Measurements from ENCODE around the gene ASPSCR1. TPM values are rescaled to one million over a fixed set of nuclear protein-coding genes. Genes with fewer than 3 reads are reported as not detected.

Gene ASPSCR1
- total and polyA plus RNA-seq, 2 of the 13 experiments (the other 11 are each of a cell fraction or from before 2014, with no cell fraction given), result 274 to 314 TPM

DNA sequence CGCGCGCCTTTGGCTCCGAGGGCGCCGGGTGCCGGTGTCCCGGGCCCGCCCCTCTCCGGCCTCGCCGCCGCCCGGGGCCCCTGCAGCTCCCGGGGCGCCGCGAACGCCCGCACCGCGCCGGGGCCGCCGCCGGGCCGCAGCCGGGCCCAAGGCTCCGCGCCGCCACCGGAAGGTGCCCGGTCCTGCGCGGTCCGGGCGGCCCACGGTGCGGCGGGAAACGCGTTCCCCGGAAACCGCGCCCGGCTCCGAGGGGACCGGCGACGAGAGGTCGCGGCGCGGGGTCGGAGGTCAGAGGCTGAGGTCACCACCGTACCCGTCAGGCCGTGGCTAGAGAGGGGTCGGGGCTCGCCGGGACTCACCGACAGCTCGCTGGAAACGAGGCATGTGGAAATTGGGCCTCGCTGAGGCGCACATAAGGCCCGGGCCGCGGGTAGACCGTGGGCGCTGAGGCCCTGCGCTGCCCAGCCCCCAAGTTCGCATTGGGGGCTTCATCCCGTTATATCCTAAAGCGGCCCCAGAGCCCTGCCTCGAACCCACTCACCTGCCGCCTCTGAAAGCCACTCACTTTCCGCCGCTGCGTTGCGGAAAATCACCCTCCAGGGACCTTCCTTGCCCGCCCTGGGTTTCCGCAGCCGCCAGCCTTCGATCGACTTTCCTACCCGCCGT, 88.3 kb downstream of the ASPSCR1 start, which contains the start of gene DUS1L (continued):
- peak; percentile 89 for TF ChIP-seq PHF8 (CRISPR knock-in tag; IDR thresholded peaks at IDR 0.05)
- TF ChIP-seq, protein P1, sequence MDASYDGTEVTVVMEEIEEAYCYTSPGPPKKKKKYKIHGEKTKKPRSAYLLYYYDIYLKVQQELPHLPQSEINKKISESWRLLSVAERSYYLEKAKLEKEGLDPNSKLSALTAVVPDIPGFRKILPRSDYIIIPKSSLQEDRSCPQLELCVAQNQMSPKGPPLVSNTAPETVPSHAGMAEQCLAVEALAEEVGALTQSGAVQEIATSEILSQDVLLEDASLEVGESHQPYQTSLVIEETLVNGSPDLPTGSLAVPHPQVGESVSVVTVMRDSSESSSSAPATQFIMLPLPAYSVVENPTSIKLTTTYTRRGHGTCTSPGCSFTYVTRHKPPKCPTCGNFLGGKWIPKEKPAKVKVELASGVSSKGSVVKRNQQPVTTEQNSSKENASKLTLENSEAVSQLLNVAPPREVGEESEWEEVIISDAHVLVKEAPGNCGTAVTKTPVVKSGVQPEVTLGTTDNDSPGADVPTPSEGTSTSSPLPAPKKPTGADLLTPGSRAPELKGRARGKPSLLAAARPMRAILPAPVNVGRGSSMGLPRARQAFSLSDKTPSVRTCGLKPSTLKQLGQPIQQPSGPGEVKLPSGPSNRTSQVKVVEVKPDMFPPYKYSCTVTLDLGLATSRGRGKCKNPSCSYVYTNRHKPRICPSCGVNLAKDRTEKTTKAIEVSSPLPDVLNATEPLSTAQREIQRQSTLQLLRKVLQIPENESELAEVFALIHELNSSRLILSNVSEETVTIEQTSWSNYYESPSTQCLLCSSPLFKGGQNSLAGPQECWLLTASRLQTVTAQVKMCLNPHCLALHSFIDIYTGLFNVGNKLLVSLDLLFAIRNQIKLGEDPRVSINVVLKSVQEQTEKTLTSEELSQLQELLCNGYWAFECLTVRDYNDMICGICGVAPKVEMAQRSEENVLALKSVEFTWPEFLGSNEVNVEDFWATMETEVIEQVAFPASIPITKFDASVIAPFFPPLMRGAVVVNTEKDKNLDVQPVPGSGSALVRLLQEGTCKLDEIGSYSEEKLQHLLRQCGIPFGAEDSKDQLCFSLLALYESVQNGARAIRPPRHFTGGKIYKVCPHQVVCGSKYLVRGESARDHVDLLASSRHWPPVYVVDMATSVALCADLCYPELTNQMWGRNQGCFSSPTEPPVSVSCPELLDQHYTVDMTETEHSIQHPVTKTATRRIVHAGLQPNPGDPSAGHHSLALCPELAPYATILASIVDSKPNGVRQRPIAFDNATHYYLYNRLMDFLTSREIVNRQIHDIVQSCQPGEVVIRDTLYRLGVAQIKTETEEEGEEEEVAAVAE (CRISPR knock-in tag; IDR thresholded peaks at IDR 0.05; ENCODE audit: borderline replicate concordance), result peak; percentile 86
- peak; percentile 96 for TF ChIP-seq ZNF839 (CRISPR knock-in tag; IDR thresholded peaks at IDR 0.05; ENCODE audit: borderline replicate concordance)
- TF ChIP-seq, protein P2, sequence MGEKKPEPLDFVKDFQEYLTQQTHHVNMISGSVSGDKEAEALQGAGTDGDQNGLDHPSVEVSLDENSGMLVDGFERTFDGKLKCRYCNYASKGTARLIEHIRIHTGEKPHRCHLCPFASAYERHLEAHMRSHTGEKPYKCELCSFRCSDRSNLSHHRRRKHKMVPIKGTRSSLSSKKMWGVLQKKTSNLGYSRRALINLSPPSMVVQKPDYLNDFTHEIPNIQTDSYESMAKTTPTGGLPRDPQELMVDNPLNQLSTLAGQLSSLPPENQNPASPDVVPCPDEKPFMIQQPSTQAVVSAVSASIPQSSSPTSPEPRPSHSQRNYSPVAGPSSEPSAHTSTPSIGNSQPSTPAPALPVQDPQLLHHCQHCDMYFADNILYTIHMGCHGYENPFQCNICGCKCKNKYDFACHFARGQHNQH (CRISPR knock-in tag; IDR thresholded peaks at IDR 0.05), result peak; percentile 95; the same call in 1 of the 2 replicates
- peak; percentile 95 for TF ChIP-seq ZNF331 (CRISPR knock-in tag; IDR thresholded peaks at IDR 0.05)
- TF ChIP-seq CBX1 (IDR thresholded peaks at IDR 0.05; ENCODE audit: low read depth), result peak; percentile 97
- TF ChIP-seq KLF15 (CRISPR knock-in tag; IDR thresholded peaks at IDR 0.05; ENCODE audit: borderline replicate concordance), result no peak
- no peak for TF ChIP-seq RFX3 (CRISPR knock-in tag; IDR thresholded peaks at IDR 0.05)
- TF ChIP-seq NFE2L2 (IDR thresholded peaks at IDR 0.05; ENCODE audit: low read length), result no peak
- TF ChIP-seq, protein P3, sequence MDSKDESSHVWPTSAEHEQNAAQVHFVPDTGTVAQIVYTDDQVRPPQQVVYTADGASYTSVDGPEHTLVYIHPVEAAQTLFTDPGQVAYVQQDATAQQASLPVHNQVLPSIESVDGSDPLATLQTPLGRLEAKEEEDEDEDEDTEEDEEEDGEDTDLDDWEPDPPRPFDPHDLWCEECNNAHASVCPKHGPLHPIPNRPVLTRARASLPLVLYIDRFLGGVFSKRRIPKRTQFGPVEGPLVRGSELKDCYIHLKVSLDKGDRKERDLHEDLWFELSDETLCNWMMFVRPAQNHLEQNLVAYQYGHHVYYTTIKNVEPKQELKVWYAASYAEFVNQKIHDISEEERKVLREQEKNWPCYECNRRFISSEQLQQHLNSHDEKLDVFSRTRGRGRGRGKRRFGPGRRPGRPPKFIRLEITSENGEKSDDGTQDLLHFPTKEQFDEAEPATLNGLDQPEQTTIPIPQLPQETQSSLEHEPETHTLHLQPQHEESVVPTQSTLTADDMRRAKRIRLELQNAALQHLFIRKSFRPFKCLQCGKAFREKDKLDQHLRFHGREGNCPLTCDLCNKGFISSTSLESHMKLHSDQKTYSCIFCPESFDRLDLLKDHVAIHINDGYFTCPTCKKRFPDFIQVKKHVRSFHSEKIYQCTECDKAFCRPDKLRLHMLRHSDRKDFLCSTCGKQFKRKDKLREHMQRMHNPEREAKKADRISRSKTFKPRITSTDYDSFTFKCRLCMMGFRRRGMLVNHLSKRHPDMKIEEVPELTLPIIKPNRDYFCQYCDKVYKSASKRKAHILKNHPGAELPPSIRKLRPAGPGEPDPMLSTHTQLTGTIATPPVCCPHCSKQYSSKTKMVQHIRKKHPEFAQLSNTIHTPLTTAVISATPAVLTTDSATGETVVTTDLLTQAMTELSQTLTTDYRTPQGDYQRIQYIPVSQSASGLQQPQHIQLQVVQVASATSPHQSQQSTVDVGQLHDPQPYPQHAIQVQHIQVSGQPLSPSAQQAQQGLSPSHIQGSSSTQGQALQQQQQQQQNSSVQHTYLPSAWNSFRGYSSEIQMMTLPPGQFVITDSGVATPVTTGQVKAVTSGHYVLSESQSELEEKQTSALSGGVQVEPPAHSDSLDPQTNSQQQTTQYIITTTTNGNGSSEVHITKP (CRISPR knock-in tag; IDR thresholded peaks at IDR 0.05; ENCODE audit: low read depth), result 0 out of 2 replicates have a peak, but pooled peaks have one; percentile 44
- peak; percentile 74 for TF ChIP-seq ASH2L (IDR thresholded peaks at IDR 0.05; ENCODE audit: insufficient read length, low read depth, low read length)
- TF ChIP-seq, protein P4, sequence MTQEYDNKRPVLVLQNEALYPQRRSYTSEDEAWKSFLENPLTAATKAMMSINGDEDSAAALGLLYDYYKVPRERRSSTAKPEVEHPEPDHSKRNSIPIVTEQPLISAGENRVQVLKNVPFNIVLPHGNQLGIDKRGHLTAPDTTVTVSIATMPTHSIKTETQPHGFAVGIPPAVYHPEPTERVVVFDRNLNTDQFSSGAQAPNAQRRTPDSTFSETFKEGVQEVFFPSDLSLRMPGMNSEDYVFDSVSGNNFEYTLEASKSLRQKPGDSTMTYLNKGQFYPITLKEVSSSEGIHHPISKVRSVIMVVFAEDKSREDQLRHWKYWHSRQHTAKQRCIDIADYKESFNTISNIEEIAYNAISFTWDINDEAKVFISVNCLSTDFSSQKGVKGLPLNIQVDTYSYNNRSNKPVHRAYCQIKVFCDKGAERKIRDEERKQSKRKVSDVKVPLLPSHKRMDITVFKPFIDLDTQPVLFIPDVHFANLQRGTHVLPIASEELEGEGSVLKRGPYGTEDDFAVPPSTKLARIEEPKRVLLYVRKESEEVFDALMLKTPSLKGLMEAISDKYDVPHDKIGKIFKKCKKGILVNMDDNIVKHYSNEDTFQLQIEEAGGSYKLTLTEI (CRISPR knock-in tag; conservative IDR thresholded peaks at IDR 0.05), result no peak
- TF ChIP-seq, protein P5, sequence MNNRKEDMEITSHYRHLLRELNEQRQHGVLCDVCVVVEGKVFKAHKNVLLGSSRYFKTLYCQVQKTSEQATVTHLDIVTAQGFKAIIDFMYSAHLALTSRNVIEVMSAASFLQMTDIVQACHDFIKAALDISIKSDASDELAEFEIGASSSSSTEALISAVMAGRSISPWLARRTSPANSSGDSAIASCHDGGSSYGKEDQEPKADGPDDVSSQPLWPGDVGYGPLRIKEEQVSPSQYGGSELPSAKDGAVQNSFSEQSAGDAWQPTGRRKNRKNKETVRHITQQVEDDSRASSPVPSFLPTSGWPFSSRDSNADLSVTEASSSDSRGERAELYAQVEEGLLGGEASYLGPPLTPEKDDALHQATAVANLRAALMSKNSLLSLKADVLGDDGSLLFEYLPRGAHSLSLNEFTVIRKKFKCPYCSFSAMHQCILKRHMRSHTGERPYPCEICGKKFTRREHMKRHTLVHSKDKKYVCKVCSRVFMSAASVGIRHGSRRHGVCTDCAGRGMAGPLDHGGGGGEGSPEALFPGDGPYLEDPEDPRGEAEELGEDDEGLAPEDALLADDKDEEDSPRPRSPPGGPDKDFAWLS (CRISPR knock-in tag; IDR thresholded peaks at IDR 0.05; ENCODE audit: borderline replicate concordance), result 0 out of 2 replicates have a peak, but pooled peaks have one; percentile 83
- TF ChIP-seq TRIM24 (CRISPR knock-in tag; IDR thresholded peaks at IDR 0.05), result no peak
- peak; percentile 83 for TF ChIP-seq ETV5 (CRISPR knock-in tag; IDR thresholded peaks at IDR 0.05; ENCODE audit: borderline replicate concordance)
